A673 (cell line): ENCODE results near the gene ADCY10. TPM values are rescaled to one million over a fixed set of nuclear protein-coding genes. Genes with fewer than 3 reads are reported as not detected.

Experiments
- BruUV-seq: library from RNA; stranded (reverse); fragments of 400-500 nt; replicated peaks from 2 replicates; lab custom pipeline; 2021; lab: Mats Ljungman, UMichigan
- CTCF ChIA-PET: fragments of 300-600 bp; sonication (Branson Sonifier 250); formaldehyde crosslinking; loops from one replicate; lab custom pipeline; 2022; ENCODE audit warnings: antibody characterized with exemption; lab: Charles Lee
- POLR2A ChIA-PET: fragments of 300-600 bp; sonication (Branson Sonifier 250); formaldehyde crosslinking; loops from one replicate; lab custom pipeline; 2022; ENCODE audit warnings: antibody characterized with exemption; ENCODE audit not compliant: low non-redundant PET; lab: Charles Lee
- DNase-seq: peaks from one replicate; pipeline ENCODE4 v3.0.0-alpha.2; 2015; ENCODE audit warnings: low spot score
- H3K27ac ChIP-seq: fragments of 200-600 bp; sonication (generic); 2 replicates; pipeline ENCODE4 v1.5.1; 2016; ENCODE audit warnings: mixed run types, low read depth, mild to moderate bottlenecking, mixed read lengths, antibody characterized with exemption, low read length; ENCODE audit not compliant: poor library complexity, severe bottlenecking
- H3K27me3 ChIP-seq: fragments of 200-600 bp; sonication (generic); replicated peaks from 2 replicates; pipeline ENCODE4 v1.6.1; 2017; ENCODE audit warnings: mixed run types, low read depth, mild to moderate bottlenecking, mixed read lengths, antibody characterized with exemption, low read length; ENCODE audit not compliant: insufficient read depth, poor library complexity
- H3K36me3 ChIP-seq: fragments of 200-600 bp; sonication (generic); 2 replicates; pipeline ENCODE4 v1.6.1; 2016; ENCODE audit warnings: mixed run types, mild to moderate bottlenecking, mixed read lengths, antibody characterized with exemption, low read length; ENCODE audit not compliant: insufficient read depth, poor library complexity, severe bottlenecking
- H3K4me1 ChIP-seq: fragments of 200-600 bp; sonication (generic); 2 replicates; pipeline ENCODE4 v1.6.1; 2017; ENCODE audit warnings: mixed run types, mild to moderate bottlenecking, mixed read lengths, antibody characterized with exemption, low read length; ENCODE audit not compliant: insufficient read depth, poor library complexity, severe bottlenecking
- H3K4me3 ChIP-seq: fragments of 200-600 bp; sonication (generic); 2 replicates; pipeline ENCODE4 v1.5.1; 2016; ENCODE audit warnings: low read depth, mixed run types, mild to moderate bottlenecking, mixed read lengths, low read length; ENCODE audit not compliant: poor library complexity, severe bottlenecking
- H3K9me3 ChIP-seq: fragments of 200-600 bp; sonication (generic); 2 replicates; pipeline ENCODE4 v1.6.1; 2016; ENCODE audit warnings: mixed run types, low read depth, mild to moderate bottlenecking, mixed read lengths, antibody characterized with exemption, low read length; ENCODE audit not compliant: poor library complexity, severe bottlenecking
- CTCF ChIP-seq: fragments of 300-800, 200-600 bp; sonication (generic); conservative IDR thresholded peaks from 2 replicates; pipeline ENCODE4 v1.5.1; 2017; ENCODE audit warnings: low read depth, mild to moderate bottlenecking, antibody characterized with exemption, low read length, moderate library complexity, mixed read lengths
- EZH2 ChIP-seq: fragments of 200-600 bp; sonication (generic); IDR thresholded peaks from 2 replicates; pipeline ENCODE4 v1.6.1; 2017; ENCODE audit warnings: borderline replicate concordance, low read depth, mild to moderate bottlenecking, mixed read lengths, antibody characterized with exemption, low read length; ENCODE audit not compliant: poor library complexity, severe bottlenecking
- intact Hi-C: fragments of 100-400 bp; cut with micrococcal nuclease; formaldehyde crosslinking; loops from one replicate; pipeline ENCODE4 v1.10.0; 2022; ENCODE audit not compliant: unreplicated experiment
- total RNA-seq: library from RNA; stranded (reverse); gene quantifications from 2 replicates; pipeline ENCODE4 v1.2.3, GENCODE V29; 2021

Gene ADCY10
- total RNA-seq, 1 experiment from 2014 or later, result 0.19 TPM

- Histone ChIP-seq H3K36me3 (no peaks in the 10 kb centered on the region), H3K27ac (no peak overlapping the region), H3K9me3 (no peaks in the 10 kb centered on the region), H3K27me3 (no peaks in the 10 kb centered on the region), H3K4me1 (peaks cover 13% of the 10 kb centered on the region), H3K4me3 (no peak overlapping the region)
- intact Hi-C loops, result no loop called here
- ChIA-PET CTCF (no interaction called here), POLR2A (no interaction called here)
- BruUV-seq, result no TSS peak
- no peak for DNase-seq
- TF ChIP-seq EZH2 (no peak), CTCF (no peak)
These were observed 117.9 kb downstream of the ADCY10 start for GRCh38 chr1:167795810-167796740.

DNA sequence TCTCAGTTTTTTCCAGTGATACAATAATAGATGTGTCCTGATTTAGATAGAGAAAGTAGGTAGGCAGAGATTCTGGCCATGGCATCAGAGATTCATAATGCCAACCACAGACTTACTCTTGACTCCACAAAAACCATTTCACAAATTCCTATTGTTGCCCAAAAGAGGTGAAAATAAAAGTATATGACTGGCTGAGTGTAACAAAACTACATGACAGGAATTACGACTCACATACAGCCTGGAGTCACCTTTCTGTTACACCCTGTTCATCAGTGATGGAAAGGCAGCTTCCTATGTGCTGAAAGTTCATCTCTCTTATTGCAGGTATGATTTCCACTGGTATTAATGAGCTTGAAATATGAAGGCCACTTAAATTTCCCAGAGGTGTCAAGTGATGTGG, 119.9 kb downstream of the ADCY10 start:
- Histone ChIP-seq H3K36me3 (peaks cover 7% of the 10 kb centered on the region), H3K9me3 (no peaks in the 10 kb centered on the region), H3K4me3 (no peak overlapping the region), H3K4me1 (peaks cover 17% of the 10 kb centered on the region), H3K27ac (no peak overlapping the region), H3K27me3 (no peaks in the 10 kb centered on the region)
- intact Hi-C loops, result no loop called here
- DNase-seq, result no peak
- CTCF ChIA-PET, result no interaction called here
- POLR2A ChIA-PET, result no interaction called here
- TF ChIP-seq CTCF (no peak), EZH2 (no peak)
- no TSS peak for BruUV-seq

- H3K36me3 ChIP-seq, result peaks cover 8% of the 10 kb centered on the region
- ChIA-PET POLR2A (interaction anchor here (0.6 kb wide), 1 partner anchor 10 kb away, joined by 4 read pairs; no protein-coding TSS in a partner anchor), CTCF (interaction anchor here (1.7 kb wide), 1 partner anchor 11 kb away, joined by 5 read pairs; no protein-coding TSS in a partner anchor)
- no peaks in the 10 kb centered on the region for H3K27me3 ChIP-seq
- no TSS peak for BruUV-seq
- H3K4me3 ChIP-seq, result no peak overlapping the region
- DNase-seq, result no peak
- no peak for TF ChIP-seq CTCF
- no peak for TF ChIP-seq EZH2
- intact Hi-C loops, result no loop called here
- H3K9me3 ChIP-seq, result no peaks in the 10 kb centered on the region
- peak overlapping the region; percentile 66 for H3K27ac ChIP-seq
- H3K4me1 ChIP-seq, result peaks cover 17% of the 10 kb centered on the region
These were observed 121.8 kb downstream of the ADCY10 start for GRCh38 chr1:167792188-167792565.
